A549 (cell line): ENCODE data around the gene TMEM185B. TPM values are rescaled to one million over a fixed set of nuclear protein-coding genes. Genes with fewer than 3 reads are reported as not detected.

Experiments used
- ATAC-seq, 2 experiments: fragments of 200-7000 bp in 1 of 2; fragments of >200 bp in 1 of 2; cut with Nextera tagmentation in 1 of 2; cut with Tn5 transposase in 1 of 2; 3 replicates each; pipeline versions ENCODE4 v1.8.0 to v1.9.1; 2018 to 2020; ENCODE audit warnings: mild to moderate bottlenecking in 1 of 2, moderate library complexity in 1 of 2
- CTCF ChIA-PET: fragments of 300-600 bp; sonication (Branson Sonifier 250); formaldehyde crosslinking; extraction: SDS; loops from one replicate; lab custom pipeline; 2021; ENCODE audit warnings: antibody characterized with exemption, inconsistent platforms; lab: Yijun Ruan, JAX
- POLR2A ChIA-PET: fragments of 350-600 bp; formaldehyde crosslinking; extraction: SDS; loops from one replicate; lab custom pipeline; 2021; ENCODE audit warnings: antibody characterized with exemption, inconsistent platforms; lab: Yijun Ruan, JAX
- DNase-seq, 2 experiments: peaks; one replicate each; pipeline versions ENCODE4 v3.0.0 to v3.0.0-alpha.2; 2011 to 2016; ENCODE audit warnings: low read depth in 1 of 2, low spot score in 1 of 2
- FAIRE-seq: peaks from 2 replicates; lab custom pipeline; 2011; peaks lifted over from hg19 to GRCh38; lab: Jason Lieb, UNC
- H3K27ac ChIP-seq, 2 experiments: fragments of >200 bp; sonication (Bioruptor Twin); formaldehyde crosslinking; 3 replicates each; pipeline ENCODE4 v1.5.1; 2016 to 2017
- H3K4me1 ChIP-seq: fragments of >200 bp; sonication (Bioruptor Twin); formaldehyde crosslinking; 3 replicates; pipeline ENCODE4 v1.6.1; 2016
- H3K4me2 ChIP-seq: fragments of >200 bp; sonication (Bioruptor Twin); formaldehyde crosslinking; 3 replicates; pipeline ENCODE4 v1.6.1; 2016
- H3K4me3 ChIP-seq: fragments of >200 bp; sonication (Bioruptor Twin); formaldehyde crosslinking; 3 replicates; pipeline ENCODE4 v1.5.1; 2016
- H3K9me3 ChIP-seq: fragments of >200 bp; sonication (Bioruptor Twin); formaldehyde crosslinking; 3 replicates; pipeline ENCODE4 v1.6.1; 2016
- CBX2 ChIP-seq: fragments of 200-600 bp; sonication (generic); IDR thresholded peaks from 2 replicates; pipeline ENCODE4 v1.6.1; 2016; ENCODE audit warnings: low read depth, mild to moderate bottlenecking, borderline replicate concordance
- CEBPB ChIP-seq, 2 experiments: fragments of >200 bp in 1 of 2; sonication (Bioruptor Twin) in 1 of 2; formaldehyde crosslinking in 1 of 2; IDR thresholded peaks; 2 replicates each; pipeline ENCODE4 v1.6.1; 2012 to 2016
- CHD4 ChIP-seq: fragments of 200-600 bp; sonication (generic); IDR thresholded peaks from 2 replicates; pipeline ENCODE4 v1.6.1; 2016; ENCODE audit warnings: antibody characterized with exemption, mild to moderate bottlenecking, borderline replicate concordance
- EP300 ChIP-seq, 2 experiments: fragments of >200 bp; sonication (Bioruptor Twin); formaldehyde crosslinking; IDR thresholded peaks; 2 replicates in 1 of 2; 3 replicates in 1 of 2; pipeline ENCODE4 v1.6.1; 2016 to 2017
- FOSB ChIP-seq: fragments of 250-450 bp; sonication (Bioruptor Pico); IDR thresholded peaks from 2 replicates; pipeline ENCODE4 v1.5.0; 2020; ENCODE audit warnings: mild to moderate bottlenecking, moderate library complexity
- FOSL2 ChIP-seq, 2 experiments: fragments of 450-650 bp in 1 of 2; fragments of >200 bp in 1 of 2; sonication (Bioruptor Twin) in 1 of 2; formaldehyde crosslinking; IDR thresholded peaks; 2 replicates each; pipeline versions ENCODE4 v1.5.0 to v1.6.1; 2016 to 2020; ENCODE audit warnings: mild to moderate bottlenecking in 1 of 2, moderate library complexity in 1 of 2
- HDAC2 ChIP-seq: fragments of 200-600 bp; sonication (generic); IDR thresholded peaks from 2 replicates; pipeline ENCODE4 v1.6.1; 2016
- HOXB13 ChIP-seq: fragments of 250-450 bp; sonication (Bioruptor Pico); IDR thresholded peaks from 2 replicates; pipeline ENCODE4 v1.5.0; 2020; ENCODE audit warnings: low read depth, mild to moderate bottlenecking, moderate library complexity
- JUNB ChIP-seq: fragments of >200 bp; sonication (Bioruptor Twin); formaldehyde crosslinking; IDR thresholded peaks from 2 replicates; pipeline ENCODE4 v1.6.1; 2016
- NPAS2 ChIP-seq: fragments of 250-450 bp; sonication (Bioruptor Pico); IDR thresholded peaks from 2 replicates; pipeline ENCODE4 v1.8.0; 2022; ENCODE audit warnings: mild to moderate bottlenecking, moderate library complexity, borderline replicate concordance
- NR3C1 ChIP-seq: fragments of >200 bp; sonication (Bioruptor Twin); formaldehyde crosslinking; IDR thresholded peaks from 3 replicates; pipeline ENCODE4 v1.6.1; 2017
- PHF8 ChIP-seq: fragments of 200-600 bp; sonication (generic); IDR thresholded peaks from 2 replicates; pipeline ENCODE4 v1.6.1; 2016; ENCODE audit warnings: low read depth, mild to moderate bottlenecking, antibody characterized with exemption, moderate library complexity, borderline replicate concordance
- POLR2A ChIP-seq: IDR thresholded peaks from 2 replicates; pipeline ENCODE4 v1.6.1; 2012; ENCODE audit warnings: mild to moderate bottlenecking, low read length
- RCOR1 ChIP-seq: fragments of 150-350 bp; IDR thresholded peaks from 2 replicates; pipeline ENCODE4 v1.6.1; 2014; ENCODE audit warnings: antibody characterized with exemption, low read length, low read depth
- RFX5 ChIP-seq: fragments of 450-650 bp; IDR thresholded peaks from 2 replicates; pipeline ENCODE4 v1.7.1; 2014; ENCODE audit warnings: antibody characterized with exemption, mild to moderate bottlenecking, moderate library complexity
- SREBF2 ChIP-seq: fragments of 450-650 bp; IDR thresholded peaks from 2 replicates; pipeline ENCODE4 v1.6.1; 2014; ENCODE audit warnings: mild to moderate bottlenecking, moderate library complexity
- TFCP2L1 ChIP-seq: fragments of 250-450 bp; sonication (Bioruptor Pico); IDR thresholded peaks from 2 replicates; pipeline ENCODE4 v1.5.0; 2021; ENCODE audit warnings: mild to moderate bottlenecking
- TP53 ChIP-seq: fragments of 250-450 bp; sonication (Bioruptor Pico); IDR thresholded peaks from 2 replicates; pipeline ENCODE4 v1.5.0; 2021; ENCODE audit warnings: mild to moderate bottlenecking, moderate library complexity
- ZSCAN20 ChIP-seq: fragments of 250-450 bp; sonication (Bioruptor Pico); IDR thresholded peaks from 2 replicates; pipeline ENCODE4 v1.8.0; 2022; ENCODE audit warnings: mild to moderate bottlenecking, moderate library complexity
- WGBS: methylation state at CpG from one replicate; pipeline ENCODE4 v1.1.6; 2017; ENCODE audit errors: missing lambda C conversion rate; 5-methylcytosine and 5-hydroxymethylcytosine counted together
- polyA plus RNA-seq, 4 experiments: library from polyadenylated mRNA; depleted of rRNA in 3 of 4; stranded (reverse); fragments of >200 nt; fragmentation: RNase III in 1 of 4; extraction: RNeasy Plus Mini Kit Qiagen cat#74134 plus additional on column Dnase treatment in 1 of 4; gene quantifications; 2 replicates in 3 of 4; 3 replicates in 1 of 4; pipeline ENCODE4 v1.2.3, GENCODE V29; 2011 to 2017
- TF ChIP-seq, protein P1 (sequence below): fragments of >200 bp; sonication (Bioruptor Twin); formaldehyde crosslinking; IDR thresholded peaks from 3 replicates; pipeline ENCODE4 v1.6.1; 2016
- TF ChIP-seq, protein P2 (sequence below): fragments of 200-600 bp; sonication (generic); IDR thresholded peaks from 2 replicates; pipeline ENCODE4 v1.6.1; 2016; ENCODE audit warnings: antibody characterized with exemption, mild to moderate bottlenecking, moderate library complexity
- TF ChIP-seq, protein P3 (sequence below): fragments of 450-650 bp; IDR thresholded peaks from 2 replicates; pipeline ENCODE4 v1.6.1; 2014; ENCODE audit warnings: antibody characterized with exemption
- TF ChIP-seq, protein P4 (sequence below): IDR thresholded peaks from 2 replicates; pipeline ENCODE4 v1.6.1; 2012
- TF ChIP-seq, protein P5 (sequence below): IDR thresholded peaks from 2 replicates; pipeline ENCODE4 v1.6.1; 2012
- TF ChIP-seq, protein P6 (sequence below): IDR thresholded peaks from 2 replicates; pipeline ENCODE4 v1.6.1; 2012; ENCODE audit warnings: low read depth, borderline replicate concordance

Gene TMEM185B
- polyA plus RNA-seq, 2 of the 4 experiments (the other 2 are of a cell fraction): 30.3 to 41.8 TPM

DNA sequence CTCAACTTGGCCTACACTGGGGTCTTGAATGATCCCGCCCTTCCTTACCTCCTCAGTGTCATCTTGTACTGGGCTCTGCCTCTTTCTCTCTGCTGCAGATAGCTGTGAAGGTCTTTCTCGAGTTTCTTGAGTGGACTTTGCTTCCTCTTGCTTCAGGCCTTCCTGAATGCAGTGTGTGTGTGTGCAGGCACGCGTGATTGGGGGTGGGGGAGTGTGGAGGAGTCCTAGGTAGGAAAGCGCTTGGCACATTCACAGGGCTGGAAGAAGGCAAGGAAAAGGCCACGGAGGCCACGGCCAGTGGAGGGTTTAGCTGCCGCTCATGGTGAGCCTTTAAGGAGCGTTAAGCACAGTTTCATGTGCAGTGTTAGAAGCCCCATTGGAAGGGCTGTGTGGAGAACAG, 35.0 kb upstream of the TMEM185B start:
- 81% methylated on average over 9 of the region's 9 CpGs for WGBS
- CTCF ChIA-PET: interaction anchor here (0.9 to 2.7 kb wide), 2 partner anchors 55 to 149 kb away, joined by 3 to 9 read pairs; no protein-coding TSS in a partner anchor
- Histone ChIP-seq H3K4me1 (peaks cover 7% of the 10 kb centered on the region), H3K4me3 (no peak overlapping the region), H3K9me3 (peaks cover 6% of the 10 kb centered on the region; the same call in 1 of the 3 replicates)
- ATAC-seq (no peak), DNase-seq (no peak)
- TF ChIP-seq, protein P1, sequence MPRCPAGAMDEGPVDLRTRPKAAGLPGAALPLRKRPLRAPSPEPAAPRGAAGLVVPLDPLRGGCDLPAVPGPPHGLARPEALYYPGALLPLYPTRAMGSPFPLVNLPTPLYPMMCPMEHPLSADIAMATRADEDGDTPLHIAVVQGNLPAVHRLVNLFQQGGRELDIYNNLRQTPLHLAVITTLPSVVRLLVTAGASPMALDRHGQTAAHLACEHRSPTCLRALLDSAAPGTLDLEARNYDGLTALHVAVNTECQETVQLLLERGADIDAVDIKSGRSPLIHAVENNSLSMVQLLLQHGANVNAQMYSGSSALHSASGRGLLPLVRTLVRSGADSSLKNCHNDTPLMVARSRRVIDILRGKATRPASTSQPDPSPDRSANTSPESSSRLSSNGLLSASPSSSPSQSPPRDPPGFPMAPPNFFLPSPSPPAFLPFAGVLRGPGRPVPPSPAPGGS: no peak
- TF ChIP-seq, protein P2, sequence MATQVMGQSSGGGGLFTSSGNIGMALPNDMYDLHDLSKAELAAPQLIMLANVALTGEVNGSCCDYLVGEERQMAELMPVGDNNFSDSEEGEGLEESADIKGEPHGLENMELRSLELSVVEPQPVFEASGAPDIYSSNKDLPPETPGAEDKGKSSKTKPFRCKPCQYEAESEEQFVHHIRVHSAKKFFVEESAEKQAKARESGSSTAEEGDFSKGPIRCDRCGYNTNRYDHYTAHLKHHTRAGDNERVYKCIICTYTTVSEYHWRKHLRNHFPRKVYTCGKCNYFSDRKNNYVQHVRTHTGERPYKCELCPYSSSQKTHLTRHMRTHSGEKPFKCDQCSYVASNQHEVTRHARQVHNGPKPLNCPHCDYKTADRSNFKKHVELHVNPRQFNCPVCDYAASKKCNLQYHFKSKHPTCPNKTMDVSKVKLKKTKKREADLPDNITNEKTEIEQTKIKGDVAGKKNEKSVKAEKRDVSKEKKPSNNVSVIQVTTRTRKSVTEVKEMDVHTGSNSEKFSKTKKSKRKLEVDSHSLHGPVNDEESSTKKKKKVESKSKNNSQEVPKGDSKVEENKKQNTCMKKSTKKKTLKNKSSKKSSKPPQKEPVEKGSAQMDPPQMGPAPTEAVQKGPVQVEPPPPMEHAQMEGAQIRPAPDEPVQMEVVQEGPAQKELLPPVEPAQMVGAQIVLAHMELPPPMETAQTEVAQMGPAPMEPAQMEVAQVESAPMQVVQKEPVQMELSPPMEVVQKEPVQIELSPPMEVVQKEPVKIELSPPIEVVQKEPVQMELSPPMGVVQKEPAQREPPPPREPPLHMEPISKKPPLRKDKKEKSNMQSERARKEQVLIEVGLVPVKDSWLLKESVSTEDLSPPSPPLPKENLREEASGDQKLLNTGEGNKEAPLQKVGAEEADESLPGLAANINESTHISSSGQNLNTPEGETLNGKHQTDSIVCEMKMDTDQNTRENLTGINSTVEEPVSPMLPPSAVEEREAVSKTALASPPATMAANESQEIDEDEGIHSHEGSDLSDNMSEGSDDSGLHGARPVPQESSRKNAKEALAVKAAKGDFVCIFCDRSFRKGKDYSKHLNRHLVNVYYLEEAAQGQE: no peak
- TF ChIP-seq HOXB13 (no peak), ZSCAN20 (CRISPR knock-in tag) (no peak), NPAS2 (CRISPR knock-in tag) (no peak), FOSL2 (IDR thresholded peaks at IDR 0.05) (no peak), FOSL2 (CRISPR knock-in tag; IDR thresholded peaks at IDR 0.05) (no peak), CBX2 (no peak), TP53 (CRISPR knock-in tag) (no peak), TFCP2L1 (CRISPR knock-in tag) (no peak), POLR2A (no peak), RFX5 (no peak), FOSB (no peak)
- TF ChIP-seq, protein P3, sequence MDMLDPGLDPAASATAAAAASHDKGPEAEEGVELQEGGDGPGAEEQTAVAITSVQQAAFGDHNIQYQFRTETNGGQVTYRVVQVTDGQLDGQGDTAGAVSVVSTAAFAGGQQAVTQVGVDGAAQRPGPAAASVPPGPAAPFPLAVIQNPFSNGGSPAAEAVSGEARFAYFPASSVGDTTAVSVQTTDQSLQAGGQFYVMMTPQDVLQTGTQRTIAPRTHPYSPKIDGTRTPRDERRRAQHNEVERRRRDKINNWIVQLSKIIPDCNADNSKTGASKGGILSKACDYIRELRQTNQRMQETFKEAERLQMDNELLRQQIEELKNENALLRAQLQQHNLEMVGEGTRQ: no peak
- TF ChIP-seq, protein P4, sequence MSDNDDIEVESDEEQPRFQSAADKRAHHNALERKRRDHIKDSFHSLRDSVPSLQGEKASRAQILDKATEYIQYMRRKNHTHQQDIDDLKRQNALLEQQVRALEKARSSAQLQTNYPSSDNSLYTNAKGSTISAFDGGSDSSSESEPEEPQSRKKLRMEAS: no peak
- TF ChIP-seq, protein P5, sequence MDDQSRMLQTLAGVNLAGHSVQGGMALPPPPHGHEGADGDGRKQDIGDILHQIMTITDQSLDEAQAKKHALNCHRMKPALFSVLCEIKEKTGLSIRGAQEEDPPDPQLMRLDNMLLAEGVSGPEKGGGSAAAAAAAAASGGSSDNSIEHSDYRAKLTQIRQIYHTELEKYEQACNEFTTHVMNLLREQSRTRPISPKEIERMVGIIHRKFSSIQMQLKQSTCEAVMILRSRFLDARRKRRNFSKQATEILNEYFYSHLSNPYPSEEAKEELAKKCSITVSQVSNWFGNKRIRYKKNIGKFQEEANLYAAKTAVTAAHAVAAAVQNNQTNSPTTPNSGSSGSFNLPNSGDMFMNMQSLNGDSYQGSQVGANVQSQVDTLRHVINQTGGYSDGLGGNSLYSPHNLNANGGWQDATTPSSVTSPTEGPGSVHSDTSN: no peak
- TF ChIP-seq, all 56 proteins: peak for 0
- no peak overlapping the region for H3K27ac ChIP-seq
- FAIRE-seq: no peak
- POLR2A ChIA-PET: no interaction called here
- no peak overlapping the region for H3K4me2 ChIP-seq

DNA sequence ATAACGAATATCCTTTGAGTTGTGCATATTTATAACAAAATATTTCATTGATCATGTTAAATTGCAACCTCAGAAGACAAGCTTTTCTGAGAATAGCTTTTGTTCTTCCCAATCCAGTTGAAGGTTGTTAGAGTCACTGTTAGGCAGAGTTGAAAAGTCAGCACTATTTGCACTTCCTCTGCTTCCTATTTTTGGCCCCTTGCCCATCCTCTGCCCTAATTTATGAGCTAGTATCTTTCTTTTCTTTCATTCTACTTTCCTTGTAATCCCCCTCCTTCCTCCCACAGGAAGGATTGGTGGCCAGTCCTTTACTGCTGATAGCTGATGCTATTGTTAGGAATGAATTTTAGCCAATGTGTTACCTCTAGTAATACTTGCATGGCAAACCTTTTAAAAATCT, 34.3 kb upstream of the TMEM185B start:
- CTCF ChIA-PET: interaction anchor here (0.8 to 2.7 kb wide), 2 partner anchors 10 to 55 kb away, joined by 4 to 9 read pairs; no protein-coding TSS in a partner anchor
- FAIRE-seq: no peak

More for the DNA sequence above, 34.3 kb upstream of the TMEM185B start:
- TF ChIP-seq NR3C1 (no peak), CEBPB (IDR thresholded peaks at IDR 0.05) (no peak), RCOR1 (no peak), CHD4 (no peak), HDAC2 (no peak), PHF8 (no peak), SREBF2 (no peak), JUNB (no peak), EP300 (IDR thresholded peaks at IDR 0.05) (no peak)
- TF ChIP-seq, protein P6, sequence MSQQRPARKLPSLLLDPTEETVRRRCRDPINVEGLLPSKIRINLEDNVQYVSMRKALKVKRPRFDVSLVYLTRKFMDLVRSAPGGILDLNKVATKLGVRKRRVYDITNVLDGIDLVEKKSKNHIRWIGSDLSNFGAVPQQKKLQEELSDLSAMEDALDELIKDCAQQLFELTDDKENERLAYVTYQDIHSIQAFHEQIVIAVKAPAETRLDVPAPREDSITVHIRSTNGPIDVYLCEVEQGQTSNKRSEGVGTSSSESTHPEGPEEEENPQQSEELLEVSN: no peak
- TF ChIP-seq, protein P5: no peak
- no peak overlapping the region for H3K27ac ChIP-seq
- ATAC-seq (no peak), DNase-seq (no peak)
- WGBS: 16% methylated on average over 1 of the region's 1 CpG
- peaks cover 7% of the 10 kb centered on the region for H3K4me1 ChIP-seq
- POLR2A ChIA-PET: no interaction called here
- H3K4me3 ChIP-seq: no peak overlapping the region
- peaks cover 6% of the 10 kb centered on the region; the same call in 1 of the 3 replicates for H3K9me3 ChIP-seq
- H3K4me2 ChIP-seq: no peak overlapping the region
